Stomach (tissue), 9 donors: Measurements from ENCODE around the gene TSPAN32. TPM values are rescaled to one million over a fixed set of nuclear protein-coding genes. Genes with fewer than 3 reads are reported as not detected.
"Not testable (repeated sequence)": the region's sequence is repeated elsewhere in the genome, so short reads cannot be mapped to it uniquely, and the experiment has no call there.

ENCODE experiments used
- DNase-seq, 2 donors: peaks; one replicate each; pipeline versions ENCODE4 v3.0.0 to v3.0.0-alpha.2; 2013 to 2019
- H3K27ac ChIP-seq, 5 donors: fragments of 200-600 bp in 4 of 5; sonication (generic) in 4 of 5; one replicate each; pipeline ENCODE4 v1.5.1; 2013 to 2019; ENCODE audit warnings: mild to moderate bottlenecking in 1 of 5, moderate library complexity in 1 of 5
- H3K27me3 ChIP-seq, 3 donors: fragments of 200-600 bp; sonication (generic); one replicate each; pipeline ENCODE4 v1.5.1; 2017 to 2019; ENCODE audit warnings: mixed run types in 1 of 3
- H3K36me3 ChIP-seq, 4 donors: fragments of 200-600 bp; sonication (generic); 1 replicate in 3 of 4; 2 replicates in 1 of 4; pipeline ENCODE4 v1.5.1; 2016 to 2019
- H3K4me1 ChIP-seq, 4 donors: fragments of 200-600 bp; sonication (generic); one replicate each; pipeline ENCODE4 v1.5.1; 2016 to 2019
- H3K4me3 ChIP-seq, 4 donors: fragments of 200-600 bp; sonication (generic) in 3 of 4; one replicate each; pipeline ENCODE4 v1.5.1; 2016 to 2019; ENCODE audit warnings: mild to moderate bottlenecking in 1 of 4
- H3K9me3 ChIP-seq, 4 donors: fragments of 200-600 bp; sonication (generic); one replicate each; pipeline ENCODE4 v1.5.1; 2016 to 2019
- CTCF ChIP-seq, 7 experiments: fragments of 450-650 bp in 4 of 7; fragments of 200-600 bp in 3 of 7; sonication (generic) in 3 of 7; IDR thresholded peaks; one replicate each; pipeline ENCODE4 v1.5.1; 2016 to 2019; ENCODE audit warnings: antibody characterized with exemption in 7 of 7, control low read depth in 2 of 7, mild to moderate bottlenecking in 1 of 7
- EP300 ChIP-seq: sonication (generic); formaldehyde crosslinking; IDR thresholded peaks from one replicate; pipeline ENCODE4 v1.6.1; 2017; ENCODE audit warnings: antibody characterized with exemption
- POLR2A ChIP-seq, 4 donors: fragments of 450-650 bp; IDR thresholded peaks; one replicate each; pipeline ENCODE4 v1.6.1; 2016; ENCODE audit warnings: antibody characterized with exemption in 4 of 4, control low read depth in 2 of 4, mild to moderate bottlenecking in 1 of 4, moderate library complexity in 1 of 4
- POLR2AphosphoS5 ChIP-seq, 3 donors: sonication (generic); formaldehyde crosslinking; IDR thresholded peaks; one replicate each; pipeline ENCODE4 v1.6.1; 2016; ENCODE audit warnings: antibody characterized with exemption in 3 of 3
- WGBS, 5 donors: extraction: QIAGEN DNeasy Blood & Tissue Kit in 3 of 5; methylation state at CpG; one replicate each; pipeline versions ENCODE4 v1.1.5 to v1.1.7; 2013 to 2018; 5-methylcytosine and 5-hydroxymethylcytosine counted together
- intact Hi-C: fragments of 100-400 bp; cut with DNase I; formaldehyde crosslinking; loops from one replicate; pipeline ENCODE4 v1.15.1; 2023; ENCODE audit warnings: low total_unique reads
- polyA plus RNA-seq, 3 donors: library from polyadenylated mRNA; stranded (reverse); fragments of 200-250 nt; gene quantifications; one replicate each; pipeline ENCODE4 v1.2.3, GENCODE V29; 2013
- total RNA-seq, 5 donors: library from RNA; depleted of rRNA; stranded (reverse); fragments of >200 nt; gene quantifications; one replicate each; pipeline versions ENCODE4 v1.1.0 to v1.2.3, GENCODE V29; 2014 to 2016
- donor health status: healthy with polysubstance abuse.
- donor health status: Bipolar disorder and iron deficiency.
- donor health status: healthy.

TSPAN32 gene
- total and polyA plus RNA-seq, 8 donors: 1.1 to 9.0 (median 2.3) TPM; not detected in 4

DNA sequence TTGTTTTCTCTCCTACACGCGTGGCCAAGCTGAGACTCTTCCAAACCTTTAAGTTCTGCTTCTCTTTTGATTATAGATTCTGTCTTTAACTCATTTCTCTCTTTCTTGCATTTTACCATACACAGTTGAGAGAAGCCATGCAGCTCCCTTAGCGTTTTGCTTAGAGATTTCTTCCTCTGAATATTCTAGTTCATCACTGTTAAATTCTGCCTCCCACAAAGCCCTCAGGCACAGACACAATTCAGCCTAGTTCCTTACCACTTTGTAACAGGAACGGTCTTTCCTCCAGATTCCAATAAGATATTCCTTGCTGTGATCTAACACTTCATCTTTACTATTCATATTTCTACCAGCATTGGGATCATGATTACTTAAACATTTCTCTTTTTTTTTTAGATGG is 50.6 kb downstream of the TSPAN32 start:
- no peaks in the 10 kb centered on the region for H3K36me3 ChIP-seq
- WGBS, 5 donors: 48 to 64% (median 53%) methylated on average over 4 of the region's 4 CpGs
- H3K4me1 ChIP-seq: no peaks in the 10 kb centered on the region
- TF ChIP-seq CTCF (IDR thresholded peaks at IDR 0.05) (no peak), EP300 (no peak), POLR2A (IDR thresholded peaks at IDR 0.05) (no peak), POLR2AphosphoS5 (IDR thresholded peaks at IDR 0.05) (no peak)
- DNase-seq: no peak
- H3K4me3 ChIP-seq: no peak overlapping the region
- intact Hi-C loops: no loop called here
- H3K27me3 ChIP-seq: no peaks in the 10 kb centered on the region
- no peak overlapping the region for H3K27ac ChIP-seq
- peaks cover 0 to 15% (median 10%) of the 10 kb centered on the region in 4 donors for H3K9me3 ChIP-seq

- no peaks in the 10 kb centered on the region for H3K27me3 ChIP-seq
- no peak overlapping the region for H3K27ac ChIP-seq
- H3K4me1 ChIP-seq: no peaks in the 10 kb centered on the region
- H3K9me3 ChIP-seq: peaks cover 0 to 5% (median 0%) of the 10 kb centered on the region in 4 donors
- 73 to 81% (median 76%) methylated on average over 6 to 7 of the region's 7 CpGs for WGBS, 5 donors
- intact Hi-C loops: no loop called here
- DNase-seq: no peak
- TF ChIP-seq EP300: no peak
- no peak overlapping the region for H3K4me3 ChIP-seq
- no peaks in the 10 kb centered on the region for H3K36me3 ChIP-seq
Measured at GRCh38 chr11:2355000-2355644, 53.3 kb downstream of the TSPAN32 start.

DNA sequence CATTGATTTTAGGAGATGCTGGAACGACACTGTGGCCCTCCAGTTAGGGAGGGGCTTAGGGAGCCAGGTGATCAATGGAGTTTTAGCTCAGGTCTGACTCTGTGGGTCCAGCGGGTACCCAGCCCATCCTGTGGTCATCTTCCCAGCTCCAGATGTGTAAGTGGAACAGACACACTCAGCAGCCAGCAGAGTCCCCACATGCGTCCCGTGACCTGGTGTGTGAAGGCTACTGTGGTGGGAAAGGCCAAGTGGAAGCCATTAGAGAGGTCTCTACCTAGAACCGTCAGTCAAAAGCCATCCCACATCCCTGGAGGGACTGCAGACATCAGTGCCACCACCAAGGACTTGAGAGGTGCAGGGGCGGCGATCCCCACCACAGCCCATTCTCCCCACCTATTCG is 55.4 kb downstream of the TSPAN32 start:
- no peak overlapping the region for H3K27ac ChIP-seq
- WGBS, 5 donors: 57 to 88% (median 73%) methylated on average over 5 to 8 of the region's 8 CpGs
- H3K4me3 ChIP-seq: no peak overlapping the region
- H3K4me1 ChIP-seq: no peaks in the 10 kb centered on the region
- no peak for DNase-seq
- TF ChIP-seq CTCF (IDR thresholded peaks at IDR 0.05): no peak
- TF ChIP-seq POLR2A (IDR thresholded peaks at IDR 0.05): no peak
- TF ChIP-seq POLR2AphosphoS5 (IDR thresholded peaks at IDR 0.05): no peak
- TF ChIP-seq EP300: no peak
- no peaks in the 10 kb centered on the region for H3K9me3 ChIP-seq
- H3K27me3 ChIP-seq: no peaks in the 10 kb centered on the region
- no peaks in the 10 kb centered on the region for H3K36me3 ChIP-seq
- intact Hi-C loops: no loop called here

DNA sequence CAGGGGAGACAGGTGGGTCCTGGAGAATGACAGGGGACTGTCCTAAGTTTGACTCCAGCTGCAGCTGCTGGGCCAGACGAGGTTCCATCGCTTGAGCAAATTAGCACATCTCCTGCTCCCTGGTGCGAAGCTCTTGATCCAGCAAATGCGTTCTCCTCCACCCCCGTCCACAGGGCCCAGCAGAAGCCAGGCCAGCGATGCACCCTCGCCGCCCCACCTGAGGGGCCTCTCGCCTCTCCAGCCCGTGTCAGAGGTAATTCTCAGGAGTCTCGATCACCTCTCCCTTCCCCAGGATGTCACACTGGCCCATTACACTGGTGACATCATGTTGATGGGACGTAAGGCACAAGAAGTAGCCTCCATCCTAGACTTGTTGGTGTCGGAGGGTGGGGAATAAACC is 55.8 kb downstream of the TSPAN32 start:
- intact Hi-C loops, DNase-seq, H3K27ac ChIP-seq, H3K36me3 ChIP-seq, H3K9me3 ChIP-seq, H3K4me3 ChIP-seq, H3K27me3 ChIP-seq, H3K4me1 ChIP-seq: not testable (repeated sequence)
- WGBS, 5 donors: 90 to 94% (median 93%) methylated on average over 10 to 13 of the region's 13 CpGs

DNA sequence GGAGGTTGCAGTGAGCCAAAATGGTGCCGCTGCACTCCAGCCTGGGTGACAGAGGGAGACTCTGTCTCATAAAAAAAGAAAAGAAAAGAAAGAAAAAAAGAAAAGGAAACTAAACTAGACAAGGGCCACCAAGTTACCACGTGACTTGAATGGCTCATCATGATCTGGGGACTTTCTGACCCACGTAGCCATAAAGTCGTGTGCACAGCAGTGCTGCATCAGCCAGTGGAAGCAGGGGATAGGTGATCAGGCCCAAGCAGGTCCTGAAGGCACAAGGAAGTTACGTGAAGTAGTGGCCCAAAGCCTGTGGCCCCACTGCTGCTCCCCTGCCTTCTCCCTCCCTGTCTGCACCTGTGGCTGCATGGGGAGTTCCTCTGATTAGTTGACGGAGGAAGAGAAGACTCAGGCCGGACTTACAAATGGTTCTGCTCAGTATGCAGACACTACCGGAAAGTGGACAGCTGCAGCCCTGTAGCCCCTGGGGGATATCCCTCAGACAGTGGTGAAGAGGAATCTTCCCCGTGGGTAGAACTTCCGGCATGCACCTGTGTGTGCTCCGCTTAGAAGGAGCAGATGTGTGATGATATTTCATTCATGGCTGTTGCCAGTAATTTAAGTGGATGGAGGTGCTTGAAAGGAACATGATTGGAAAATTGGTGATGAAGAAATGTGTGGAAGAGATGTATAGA is 57.1 kb downstream of the TSPAN32 start:
- no peaks in the 10 kb centered on the region for H3K9me3 ChIP-seq
- no peak for DNase-seq
- WGBS, 5 donors: 89 to 94% (median 91%) methylated on average over 11 of the region's 11 CpGs
- H3K36me3 ChIP-seq: no peaks in the 10 kb centered on the region
- TF ChIP-seq CTCF (IDR thresholded peaks at IDR 0.05): no peak
- TF ChIP-seq EP300: no peak
- no peak for TF ChIP-seq POLR2AphosphoS5 (IDR thresholded peaks at IDR 0.05)
- no peak for TF ChIP-seq POLR2A (IDR thresholded peaks at IDR 0.05)
- no peak overlapping the region for H3K4me3 ChIP-seq
- no peaks in the 10 kb centered on the region for H3K27me3 ChIP-seq
- H3K4me1 ChIP-seq: no peaks in the 10 kb centered on the region
- no peak overlapping the region for H3K27ac ChIP-seq
- intact Hi-C loops: no loop called here
